AG04449 (cell line): ENCODE measurements around the gene IL17RB.

Experiments used
- CTCF ChIA-PET: fragments of 350-600 bp; formaldehyde crosslinking; extraction: SDS; loops from one replicate; lab custom pipeline; 2021; ENCODE audit warnings: antibody characterized with exemption; lab: Yijun Ruan, JAX
- POLR2A ChIA-PET: fragments of 400-600, 350-600 bp; formaldehyde crosslinking; extraction: SDS; loops from one replicate; lab custom pipeline; 2020; ENCODE audit warnings: antibody characterized with exemption, inconsistent platforms; lab: Yijun Ruan, JAX
- DNase-seq: peaks from one replicate; pipeline ENCODE4 v3.0.0-alpha.2; 2010; ENCODE audit warnings: low read depth, low spot score
- H3K4me3 ChIP-seq: 2 replicates; pipeline ENCODE4 v1.5.1; 2011; ENCODE audit warnings: low read depth, mild to moderate bottlenecking, control low read depth, low read length
- CTCF ChIP-seq: IDR thresholded peaks from one replicate; pipeline ENCODE4 v1.5.1; 2011; ENCODE audit warnings: mild to moderate bottlenecking, moderate library complexity, low read length, control low read depth, inconsistent platforms; ENCODE audit not compliant: insufficient read depth; ENCODE audit errors: missing control alignments

The IL17RB gene

GRCh38 chr3:53816425-53816824, 29.9 kb upstream of the IL17RB start:
- H3K4me3 ChIP-seq, result no peak overlapping the region
- CTCF ChIA-PET, result no interaction called here
- POLR2A ChIA-PET, result no interaction called here
- TF ChIP-seq CTCF, result no peak
- DNase-seq, result no peak

GRCh38 chr3:53817211-53817610, 29.2 kb upstream of the IL17RB start:
- ChIA-PET CTCF (no interaction called here), POLR2A (no interaction called here)
- no peak for DNase-seq
- no peak for TF ChIP-seq CTCF
- H3K4me3 ChIP-seq, result no peak overlapping the region

- POLR2A ChIA-PET, result interaction anchor here (0.7 kb wide), 1 partner anchor 1092 kb away, joined by 6 read pairs; no protein-coding TSS in a partner anchor
- TF ChIP-seq CTCF, result no peak
- CTCF ChIA-PET, result no interaction called here
- DNase-seq, result no peak
- no peak overlapping the region for H3K4me3 ChIP-seq
Measured at GRCh38 chr3:53817809-53818208, 28.6 kb upstream of the IL17RB start.

GRCh38 chr3:53818221-53819162, 27.9 kb upstream of the IL17RB start:
- POLR2A ChIA-PET, result interaction anchor here (0.7 kb wide), 1 partner anchor 1091 kb away, joined by 6 read pairs; no protein-coding TSS in a partner anchor
- TF ChIP-seq CTCF, result no peak

GRCh38 chr3:53819163-53819868, 27.1 kb upstream of the IL17RB start:
- no peak for DNase-seq
- H3K4me3 ChIP-seq, result no peak overlapping the region
- TF ChIP-seq CTCF, result no peak
- CTCF ChIA-PET, result interaction anchor here (0.6 kb wide), 1 partner anchor 26 kb away, joined by 3 read pairs; no protein-coding TSS in a partner anchor
- POLR2A ChIA-PET, result no interaction called here

More at GRCh38 chr3:53818221-53819162, 27.9 kb upstream of the IL17RB start:
- CTCF ChIA-PET, result no interaction called here
- DNase-seq, result no peak
- H3K4me3 ChIP-seq, result no peak overlapping the region

GRCh38 chr3:53820084-53820483, 26.3 kb upstream of the IL17RB start:
- CTCF ChIA-PET, result interaction anchor here (0.6 kb wide), 1 partner anchor 25 kb away, joined by 3 read pairs; no protein-coding TSS in a partner anchor
- TF ChIP-seq CTCF, result no peak
- POLR2A ChIA-PET, result no interaction called here
- no peak overlapping the region for H3K4me3 ChIP-seq
- DNase-seq, result no peak
